GM10266 (cell line): ENCODE results near the gene FAM107B.

Source experiments
- DNase-seq: peaks from one replicate; pipeline ENCODE4 v3.0.0; 2012; ENCODE audit errors: extremely low spot score
- TF ChIP-seq, protein P1 (sequence below): IDR thresholded peaks from 2 replicates; pipeline ENCODE4 v1.5.1; 2012; ENCODE audit warnings: mild to moderate bottlenecking, low read depth; ENCODE audit not compliant: control insufficient read depth, insufficient read depth; ENCODE audit errors: missing control alignments

The FAM107B gene

DNA sequence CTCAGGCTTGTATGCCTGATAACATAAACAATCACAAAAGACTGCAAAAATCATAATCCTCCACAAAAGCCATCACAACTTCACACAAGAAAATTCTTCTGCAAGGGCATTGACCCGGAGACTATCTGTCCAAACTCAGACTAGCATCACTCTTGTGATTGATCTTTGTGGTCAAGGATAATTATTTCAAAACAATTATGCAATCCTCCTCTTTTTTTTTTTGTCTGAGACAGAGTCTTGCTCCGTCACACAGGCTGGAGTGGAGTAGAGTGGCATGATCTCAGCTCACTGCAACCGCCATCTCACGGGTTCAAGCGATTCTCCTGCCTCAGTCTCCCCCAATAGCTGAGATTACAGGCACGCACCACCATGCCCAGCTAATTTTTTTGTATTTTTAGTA is 41.0 kb upstream of the FAM107B start:
- DNase-seq, result no peak
- TF ChIP-seq, protein P1, sequence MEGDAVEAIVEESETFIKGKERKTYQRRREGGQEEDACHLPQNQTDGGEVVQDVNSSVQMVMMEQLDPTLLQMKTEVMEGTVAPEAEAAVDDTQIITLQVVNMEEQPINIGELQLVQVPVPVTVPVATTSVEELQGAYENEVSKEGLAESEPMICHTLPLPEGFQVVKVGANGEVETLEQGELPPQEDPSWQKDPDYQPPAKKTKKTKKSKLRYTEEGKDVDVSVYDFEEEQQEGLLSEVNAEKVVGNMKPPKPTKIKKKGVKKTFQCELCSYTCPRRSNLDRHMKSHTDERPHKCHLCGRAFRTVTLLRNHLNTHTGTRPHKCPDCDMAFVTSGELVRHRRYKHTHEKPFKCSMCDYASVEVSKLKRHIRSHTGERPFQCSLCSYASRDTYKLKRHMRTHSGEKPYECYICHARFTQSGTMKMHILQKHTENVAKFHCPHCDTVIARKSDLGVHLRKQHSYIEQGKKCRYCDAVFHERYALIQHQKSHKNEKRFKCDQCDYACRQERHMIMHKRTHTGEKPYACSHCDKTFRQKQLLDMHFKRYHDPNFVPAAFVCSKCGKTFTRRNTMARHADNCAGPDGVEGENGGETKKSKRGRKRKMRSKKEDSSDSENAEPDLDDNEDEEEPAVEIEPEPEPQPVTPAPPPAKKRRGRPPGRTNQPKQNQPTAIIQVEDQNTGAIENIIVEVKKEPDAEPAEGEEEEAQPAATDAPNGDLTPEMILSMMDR, result no peak

DNA sequence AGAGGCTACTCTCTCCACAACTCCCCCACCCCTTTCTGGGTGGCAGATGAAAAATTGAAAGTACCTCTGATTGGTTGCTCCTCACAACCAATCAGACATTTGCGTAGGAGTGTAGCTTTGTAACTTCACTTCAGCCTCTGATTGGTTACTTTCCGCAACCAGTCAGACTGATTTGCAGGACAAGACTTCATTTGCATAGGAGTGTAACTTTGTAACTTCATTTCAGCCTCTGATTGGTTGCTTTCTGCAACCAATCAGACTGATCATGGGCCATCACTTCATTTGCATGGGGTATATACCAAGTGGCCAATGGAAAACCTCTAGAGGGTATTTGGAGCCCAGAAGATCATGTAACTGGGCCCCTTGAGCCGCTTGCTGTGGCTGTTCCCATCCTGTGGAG is 37.6 kb upstream of the FAM107B start:
- DNase-seq, result no peak
- TF ChIP-seq, protein P1, result no peak

DNA sequence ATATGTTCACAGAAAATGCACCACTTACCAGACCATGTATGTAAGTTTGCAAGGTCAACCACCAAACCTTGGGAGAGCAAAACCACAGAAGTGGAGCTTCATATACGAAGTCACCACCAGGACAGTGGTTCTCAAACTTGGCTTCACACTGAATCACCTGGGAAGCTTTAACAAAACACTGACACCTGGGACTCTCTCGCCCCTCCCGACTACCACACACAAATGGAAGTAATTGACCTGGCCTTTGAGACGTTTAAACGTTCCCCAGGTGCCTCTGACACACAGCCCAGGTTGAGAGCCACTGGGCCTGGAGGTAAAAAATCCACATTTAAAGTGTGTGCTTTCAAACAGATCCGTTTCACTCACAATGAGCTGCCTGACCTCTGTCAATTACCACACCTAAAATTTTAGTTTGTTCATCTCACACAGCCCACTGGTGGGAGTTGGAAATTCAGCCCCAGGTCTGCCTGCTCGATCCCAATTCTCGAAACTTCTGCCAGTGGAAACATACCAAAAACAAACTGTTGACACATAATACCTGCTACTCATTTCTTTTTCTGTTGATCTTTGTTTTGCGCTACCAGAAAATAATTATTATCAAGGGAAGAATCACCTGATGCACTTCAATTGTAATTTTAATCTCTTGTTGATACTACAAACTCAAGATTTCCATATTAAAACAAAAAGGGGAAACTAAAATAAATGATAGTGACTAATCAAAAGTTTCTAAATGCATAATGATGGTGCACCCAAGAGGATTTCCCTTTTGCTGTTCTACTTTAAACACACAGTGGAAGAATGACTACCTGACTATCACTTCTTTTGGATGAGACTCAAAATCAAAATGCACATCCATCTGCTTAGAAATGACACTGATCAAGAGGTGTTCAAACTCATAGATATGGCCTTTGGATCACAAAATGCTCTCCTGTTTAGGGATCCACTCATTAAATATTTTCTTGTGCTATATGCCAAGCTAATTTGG is 36.6 kb upstream of the FAM107B start:
- TF ChIP-seq, protein P1, result no peak
- DNase-seq, result no peak

DNA sequence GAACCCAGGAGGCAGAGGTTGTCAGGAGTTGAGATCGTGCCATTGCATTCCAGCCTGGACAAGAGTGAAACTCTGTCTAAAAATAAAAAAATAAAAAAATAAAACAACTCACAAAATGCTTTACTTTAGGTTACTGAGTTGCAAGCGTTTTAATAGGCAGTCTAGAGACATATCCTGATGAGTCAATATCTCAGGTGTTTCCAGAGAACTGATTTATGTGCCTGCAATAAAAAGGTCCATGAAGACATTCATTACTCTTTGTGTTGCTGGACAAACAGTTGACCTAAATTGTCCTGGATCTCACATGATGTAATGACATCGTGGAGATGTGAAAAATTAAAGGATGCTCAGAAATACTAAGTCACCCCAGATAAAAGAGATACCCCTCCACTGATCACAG is 31.6 kb upstream of the FAM107B start:
- TF ChIP-seq, protein P1, result no peak
- no peak for DNase-seq

DNA sequence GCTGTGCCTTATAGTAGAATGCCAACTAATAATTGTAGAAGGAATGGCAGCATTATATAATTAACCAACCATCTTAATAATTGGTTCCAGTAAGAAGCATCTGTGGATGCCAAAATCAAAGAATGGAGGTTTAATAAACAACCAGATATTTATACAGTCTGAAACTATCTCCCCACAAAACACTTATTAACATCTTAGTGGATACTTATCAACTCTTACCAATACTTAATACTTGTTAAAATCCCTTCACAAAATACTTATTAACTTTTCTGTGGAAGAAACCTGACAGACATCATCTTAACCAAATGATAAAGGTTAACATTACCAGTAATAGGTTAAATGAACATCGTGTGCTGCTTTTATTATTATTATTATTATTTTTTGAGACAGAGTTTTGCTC is 29.1 kb upstream of the FAM107B start:
- TF ChIP-seq, protein P1, result no peak
- no peak for DNase-seq

DNA sequence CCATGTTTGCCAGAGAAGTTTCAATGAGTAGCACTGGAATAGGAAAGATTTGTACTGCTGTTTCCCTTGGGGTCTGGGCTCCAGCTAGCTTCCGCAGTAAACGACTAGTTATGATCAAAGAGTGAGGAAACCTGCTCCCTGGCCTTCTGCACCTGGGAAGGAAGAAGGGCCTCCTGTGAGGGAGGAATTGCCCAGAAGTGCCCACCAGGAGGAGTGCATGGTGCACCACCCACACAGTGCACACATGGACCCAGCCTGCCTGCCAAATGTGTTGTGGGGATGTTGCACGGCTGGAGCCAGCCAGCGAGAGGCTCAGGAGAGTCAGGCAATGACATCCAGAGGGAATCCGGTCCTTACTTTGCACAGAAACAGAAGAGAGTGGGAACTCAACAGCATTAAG is 27.0 kb upstream of the FAM107B start:
- TF ChIP-seq, protein P1, result no peak
- no peak for DNase-seq

DNA sequence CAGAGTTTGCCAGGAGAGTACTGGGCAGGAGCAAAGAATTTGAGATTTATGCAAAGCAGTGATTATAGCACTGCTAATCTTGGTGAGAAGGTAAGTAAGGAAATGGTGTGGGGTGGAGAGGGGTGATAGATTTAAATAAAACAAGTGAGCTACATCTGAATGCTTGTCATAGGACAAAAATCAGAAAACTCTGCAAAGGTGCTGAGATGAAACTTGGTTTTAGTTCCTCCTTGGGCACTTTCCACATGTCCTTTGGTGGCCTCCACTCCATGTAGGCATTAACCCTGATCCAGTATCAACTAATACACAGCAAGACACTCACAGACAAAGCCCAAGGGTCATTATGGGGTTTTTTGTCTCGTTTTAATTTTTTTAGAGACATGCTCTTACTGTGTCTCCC is 25.7 kb upstream of the FAM107B start:
- TF ChIP-seq, protein P1, result no peak
- no peak for DNase-seq
